ENCODE measurements around the gene APLP2.

The APLP2 gene

GRCh38 chr11:130042093-130042591, 27.6 kb upstream of the APLP2 start:
- TF ChIP-seq ZNF274 (IDR thresholded peaks at IDR 0.05; ENCODE audit: low read depth, low read length), result no peak

GRCh38 chr11:130043575-130043974, 26.1 kb upstream of the APLP2 start:
- no peak overlapping the region for H3K4me3 ChIP-seq (ENCODE audit: low read length)
- TF ChIP-seq ZNF274 (IDR thresholded peaks at IDR 0.05; ENCODE audit: low read depth, low read length), result no peak

More at GRCh38 chr11:130042093-130042591, 27.6 kb upstream of the APLP2 start:
- no peak overlapping the region for H3K4me3 ChIP-seq (ENCODE audit: low read length)

GRCh38 chr11:130047141-130047540, 22.6 kb upstream of the APLP2 start:
- TF ChIP-seq ZNF274 (IDR thresholded peaks at IDR 0.05; ENCODE audit: low read depth, low read length), result no peak
- no peak overlapping the region for H3K4me3 ChIP-seq (ENCODE audit: low read length)

- H3K4me3 ChIP-seq (ENCODE audit: low read length), result no peak overlapping the region
- TF ChIP-seq ZNF274 (IDR thresholded peaks at IDR 0.05; ENCODE audit: low read depth, low read length), result no peak
These were observed 20.3 kb upstream of the APLP2 start for GRCh38 chr11:130049328-130049771.

- TF ChIP-seq ZNF274 (IDR thresholded peaks at IDR 0.05; ENCODE audit: low read depth, low read length), result no peak
- no peak overlapping the region for H3K4me3 ChIP-seq (ENCODE audit: low read length)
These were observed 19.4 kb upstream of the APLP2 start for GRCh38 chr11:130050257-130050656.

- TF ChIP-seq ZNF274 (IDR thresholded peaks at IDR 0.05; ENCODE audit: low read depth, low read length), result no peak
- no peak overlapping the region for H3K4me3 ChIP-seq (ENCODE audit: low read length)
These were observed 18.6 kb upstream of the APLP2 start for GRCh38 chr11:130051082-130051481.

GRCh38 chr11:130052567-130052966, 17.1 kb upstream of the APLP2 start:
- TF ChIP-seq ZNF274 (IDR thresholded peaks at IDR 0.05; ENCODE audit: low read depth, low read length), result no peak
- H3K4me3 ChIP-seq (ENCODE audit: low read length), result no peak overlapping the region

- no peak for TF ChIP-seq ZNF274 (IDR thresholded peaks at IDR 0.05; ENCODE audit: low read depth, low read length)
- no peak overlapping the region for H3K4me3 ChIP-seq (ENCODE audit: low read length)
These were observed 14.7 kb upstream of the APLP2 start for GRCh38 chr11:130054966-130055365.

- no peak overlapping the region for H3K4me3 ChIP-seq (ENCODE audit: low read length)
- TF ChIP-seq ZNF274 (IDR thresholded peaks at IDR 0.05; ENCODE audit: low read depth, low read length), result no peak
These were observed 14.1 kb upstream of the APLP2 start for GRCh38 chr11:130055617-130056016.

- no peak for TF ChIP-seq ZNF274 (IDR thresholded peaks at IDR 0.05; ENCODE audit: low read depth, low read length)
- no peak overlapping the region for H3K4me3 ChIP-seq (ENCODE audit: low read length)
These were observed 8.7 kb upstream of the APLP2 start for GRCh38 chr11:130061017-130061416.

GRCh38 chr11:130062026-130062425, 7.7 kb upstream of the APLP2 start:
- no peak overlapping the region for H3K4me3 ChIP-seq (ENCODE audit: low read length)
- no peak for TF ChIP-seq ZNF274 (IDR thresholded peaks at IDR 0.05; ENCODE audit: low read depth, low read length)

GRCh38 chr11:130063451-130063850, 6.2 kb upstream of the APLP2 start:
- no peak for TF ChIP-seq ZNF274 (IDR thresholded peaks at IDR 0.05; ENCODE audit: low read depth, low read length)
- no peak overlapping the region for H3K4me3 ChIP-seq (ENCODE audit: low read length)

GRCh38 chr11:130064596-130064995, 5.1 kb upstream of the APLP2 start:
- no peak for TF ChIP-seq ZNF274 (IDR thresholded peaks at IDR 0.05; ENCODE audit: low read depth, low read length)

GRCh38 chr11:130066338-130066737, 3.4 kb upstream of the APLP2 start:
- no peak for TF ChIP-seq ZNF274 (IDR thresholded peaks at IDR 0.05; ENCODE audit: low read depth, low read length)
- no peak overlapping the region for H3K4me3 ChIP-seq (ENCODE audit: low read length)

More at GRCh38 chr11:130064596-130064995, 5.1 kb upstream of the APLP2 start:
- H3K4me3 ChIP-seq (ENCODE audit: low read length), result no peak overlapping the region

- peak overlapping the region; percentile 77; the same call in 1 of the 2 replicates for H3K4me3 ChIP-seq (ENCODE audit: low read length)
- TF ChIP-seq ZNF274 (IDR thresholded peaks at IDR 0.05; ENCODE audit: low read depth, low read length), result no peak
These were observed 1.1 kb upstream of the APLP2 start for GRCh38 chr11:130068546-130068985.
